HG02678 (cell line): ENCODE results near the gene SORD.
"Not testable (repeated sequence)": the region's sequence is repeated elsewhere in the genome, so short reads cannot be mapped to it uniquely, and the experiment has no call there.

ENCODE experiments used
- ATAC-seq: cut with Tn5 transposase; IDR thresholded peaks from one replicate; pipeline ENCODE4 v1.9.1; 2021; ENCODE audit warnings: mild to moderate bottlenecking, moderate library complexity; ENCODE audit not compliant: unreplicated experiment

The SORD gene

DNA sequence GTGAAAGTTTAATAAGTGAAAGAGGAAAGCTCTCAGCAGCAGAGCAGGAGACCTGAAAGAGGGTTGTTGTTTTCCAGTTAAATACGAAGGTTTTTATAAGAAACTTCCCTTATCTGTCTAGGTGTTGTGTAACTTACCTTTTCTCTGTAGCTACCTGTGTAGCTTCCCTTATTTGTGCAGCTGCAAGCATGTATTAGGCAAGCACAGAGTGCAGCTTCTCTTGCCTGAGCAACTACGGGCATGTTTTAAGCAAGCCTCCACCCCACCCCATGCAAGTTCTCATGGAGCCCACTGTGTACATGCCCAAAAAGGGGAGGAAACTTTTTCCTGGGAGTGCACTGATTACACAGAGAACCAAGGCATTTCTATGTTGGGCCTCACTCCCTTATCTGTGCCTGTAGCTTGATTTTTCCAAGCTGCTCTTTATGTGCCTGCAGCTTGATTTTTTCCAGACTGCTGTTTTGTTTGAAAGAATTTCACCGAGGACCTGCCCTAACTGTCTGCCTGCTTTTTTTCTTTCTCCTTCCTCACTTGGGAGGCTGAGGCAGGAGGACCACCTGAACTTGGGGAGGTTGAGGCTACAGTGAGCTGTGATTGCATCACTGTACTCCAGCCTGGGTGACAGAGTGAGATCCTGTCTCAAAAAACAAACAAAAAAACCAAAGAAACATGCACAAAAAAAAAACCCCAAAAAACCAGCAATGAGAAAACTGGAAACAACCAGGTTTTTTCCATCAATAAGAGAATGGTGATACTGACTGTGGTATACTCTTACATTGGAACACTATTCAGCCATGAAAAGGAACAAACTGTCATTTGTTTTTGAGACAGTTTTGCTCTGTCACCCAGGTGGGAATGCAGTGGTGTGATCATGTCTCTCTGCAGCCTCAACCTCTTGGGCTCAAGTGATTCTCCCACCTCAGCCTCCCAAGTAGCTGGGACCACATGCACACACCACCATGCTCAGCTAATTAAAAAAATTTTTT is 36.0 kb downstream of the SORD start:
- ATAC-seq: not testable (repeated sequence)

DNA sequence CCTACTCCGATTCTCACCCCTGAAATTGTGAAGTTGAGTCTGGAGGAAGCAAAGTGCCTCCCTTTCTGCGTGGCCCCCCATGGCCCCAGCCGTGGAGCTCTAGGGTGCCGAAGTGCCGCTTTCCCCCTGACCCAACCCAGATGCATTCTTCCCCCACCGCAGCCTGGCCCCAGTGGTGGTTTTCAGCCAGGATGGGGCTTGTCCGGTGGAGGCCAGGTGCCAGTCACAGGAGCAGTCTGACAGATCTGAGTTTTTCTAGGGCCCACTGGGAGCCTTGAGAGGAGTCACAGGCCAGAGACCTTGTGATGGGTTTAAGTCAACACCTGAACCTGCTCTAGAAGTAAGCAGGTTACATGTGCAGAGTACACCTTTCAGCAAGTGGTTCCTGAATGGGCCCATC is 39.3 kb downstream of the SORD start:
- not testable (repeated sequence) for ATAC-seq

DNA sequence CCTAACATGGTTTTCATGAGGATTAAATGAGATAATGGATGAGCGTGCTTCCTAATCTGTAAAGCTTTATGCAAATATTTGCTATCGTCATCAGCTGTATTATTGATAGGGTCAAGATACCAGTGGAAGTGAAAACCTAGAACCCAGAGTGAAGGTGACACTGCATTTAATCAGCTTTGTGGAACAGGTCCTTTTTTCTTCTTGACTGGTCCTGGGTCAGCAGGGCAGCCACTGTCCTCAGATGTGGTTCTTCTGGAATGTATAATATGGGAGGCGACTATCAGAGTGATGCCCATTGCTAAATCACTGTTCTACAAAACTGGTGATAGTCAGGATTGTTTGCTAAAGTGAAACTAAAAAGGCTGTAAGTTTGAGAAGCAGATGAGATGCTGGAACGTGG is 41.4 kb downstream of the SORD start:
- ATAC-seq: no peak

DNA sequence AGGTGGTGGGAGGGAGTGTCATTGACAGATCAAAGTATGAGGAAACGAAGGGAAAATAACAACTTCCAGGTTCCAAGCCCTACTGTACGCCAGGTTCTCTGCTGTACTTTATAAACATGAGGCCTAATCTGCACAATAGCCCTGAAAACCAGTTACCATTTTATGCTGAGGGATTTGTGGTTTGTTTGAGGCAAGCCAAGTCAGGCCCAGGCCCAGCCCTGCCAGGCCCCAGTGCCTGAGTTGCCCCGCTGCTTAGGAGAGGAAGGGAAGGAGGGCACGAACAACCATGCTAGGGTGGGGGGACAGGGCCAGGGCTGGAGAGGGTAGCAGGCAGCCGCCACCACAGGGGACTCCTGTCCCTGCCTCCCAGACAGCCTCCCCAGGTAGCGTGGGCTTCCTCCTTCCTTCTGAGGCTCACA is 47.0 kb downstream of the SORD start:
- ATAC-seq: not testable (repeated sequence)

DNA sequence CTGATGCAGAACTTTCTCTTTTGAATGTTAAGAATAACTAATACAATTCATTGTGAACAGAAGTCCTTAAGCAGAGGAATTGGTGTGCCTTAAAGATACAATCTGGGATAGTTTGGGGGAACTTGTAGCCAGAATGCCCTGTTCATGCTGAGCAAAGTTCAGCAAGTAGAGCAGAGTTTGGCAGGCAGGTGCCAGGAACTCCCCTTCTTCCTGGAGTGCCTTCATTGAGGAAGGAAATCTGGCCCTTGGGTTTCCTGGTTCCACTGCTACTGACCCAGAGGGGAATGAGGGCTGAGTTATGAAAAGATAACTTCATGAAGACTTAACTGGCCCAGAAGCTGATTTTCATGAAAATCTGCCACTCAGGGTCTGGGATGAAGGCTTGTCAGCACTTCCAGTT is 50.6 kb downstream of the SORD start:
- ATAC-seq: not testable (repeated sequence)

DNA sequence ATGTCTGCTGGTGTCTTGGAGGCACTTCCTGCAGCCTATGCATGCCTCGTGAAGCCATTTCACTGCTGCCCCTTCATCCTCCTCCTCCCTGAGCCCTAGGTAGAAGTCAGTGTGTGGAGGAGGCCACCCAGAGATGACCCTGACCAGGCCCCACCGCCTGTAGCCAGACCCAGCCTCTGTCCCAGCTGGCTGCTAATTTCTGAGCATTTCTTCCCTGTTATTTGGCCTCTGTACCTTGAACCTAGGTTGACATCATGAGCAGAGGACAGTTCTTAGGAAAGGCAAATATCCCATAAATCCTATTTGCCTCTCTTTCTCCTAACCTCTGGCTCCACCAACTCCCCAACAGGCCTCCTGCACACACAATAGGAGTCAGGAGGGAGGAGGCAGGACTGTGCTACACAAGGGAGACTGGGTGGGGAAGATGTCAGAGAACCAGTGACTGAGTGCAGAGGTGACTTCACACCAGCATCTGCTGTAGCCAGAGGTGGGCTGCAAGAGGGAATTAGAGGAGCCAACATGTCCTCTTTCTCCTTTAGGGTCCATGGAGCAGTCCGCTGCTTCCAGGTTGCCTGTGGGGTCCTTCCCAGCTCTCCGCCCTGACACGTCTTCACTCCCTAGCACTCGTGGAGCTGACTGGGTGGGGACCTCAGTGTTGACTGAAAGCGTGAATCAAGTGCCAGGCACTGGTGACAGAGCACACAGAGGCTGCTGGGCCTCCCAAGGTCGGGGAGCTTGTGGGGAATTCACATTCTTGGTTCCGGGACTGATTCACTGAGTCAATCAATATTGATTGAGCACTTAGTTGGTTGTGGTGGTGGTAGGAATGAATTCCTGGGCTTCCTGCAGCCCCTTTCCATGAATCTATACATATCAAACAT is 52.7 kb downstream of the SORD start:
- ATAC-seq: not testable (repeated sequence)

DNA sequence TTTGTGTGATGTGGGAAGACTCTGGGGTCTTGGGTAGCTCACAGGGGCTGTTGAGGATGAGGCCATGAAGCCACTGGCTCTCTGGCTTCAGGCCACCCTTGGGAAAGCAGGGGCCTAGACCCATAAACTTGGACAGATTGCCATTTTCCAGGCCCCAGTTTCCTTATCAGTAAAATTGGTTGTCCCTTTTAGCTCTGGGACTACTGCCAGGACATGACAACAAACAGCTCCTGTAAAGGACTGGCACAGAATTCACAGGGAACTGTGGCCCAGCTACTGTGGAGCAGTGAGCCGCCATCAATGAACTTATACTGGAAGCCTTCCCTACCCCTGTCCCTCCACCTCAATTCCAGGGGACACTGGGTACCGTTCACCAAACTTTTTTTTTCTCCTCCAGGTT is 54.4 kb downstream of the SORD start:
- ATAC-seq: not testable (repeated sequence)

DNA sequence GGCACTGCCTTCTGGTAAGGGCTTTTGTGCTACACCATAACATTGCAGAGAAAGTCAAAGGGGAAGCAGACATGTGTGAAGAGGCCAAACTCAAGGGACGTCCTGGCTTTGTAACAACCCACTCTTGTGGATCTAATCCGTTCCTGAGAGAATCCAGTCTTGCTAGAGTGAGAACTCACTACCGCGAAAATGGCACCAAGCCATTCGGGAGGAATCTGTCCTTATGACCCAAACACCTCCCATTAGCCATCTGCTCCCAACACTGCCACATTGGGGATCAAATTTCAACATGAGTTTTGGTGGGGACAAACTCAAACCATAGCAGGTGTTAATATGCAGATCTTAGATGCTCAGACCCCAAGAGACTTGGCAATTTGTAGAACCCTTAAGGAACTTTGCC is 56.2 kb downstream of the SORD start:
- ATAC-seq: not testable (repeated sequence)

DNA sequence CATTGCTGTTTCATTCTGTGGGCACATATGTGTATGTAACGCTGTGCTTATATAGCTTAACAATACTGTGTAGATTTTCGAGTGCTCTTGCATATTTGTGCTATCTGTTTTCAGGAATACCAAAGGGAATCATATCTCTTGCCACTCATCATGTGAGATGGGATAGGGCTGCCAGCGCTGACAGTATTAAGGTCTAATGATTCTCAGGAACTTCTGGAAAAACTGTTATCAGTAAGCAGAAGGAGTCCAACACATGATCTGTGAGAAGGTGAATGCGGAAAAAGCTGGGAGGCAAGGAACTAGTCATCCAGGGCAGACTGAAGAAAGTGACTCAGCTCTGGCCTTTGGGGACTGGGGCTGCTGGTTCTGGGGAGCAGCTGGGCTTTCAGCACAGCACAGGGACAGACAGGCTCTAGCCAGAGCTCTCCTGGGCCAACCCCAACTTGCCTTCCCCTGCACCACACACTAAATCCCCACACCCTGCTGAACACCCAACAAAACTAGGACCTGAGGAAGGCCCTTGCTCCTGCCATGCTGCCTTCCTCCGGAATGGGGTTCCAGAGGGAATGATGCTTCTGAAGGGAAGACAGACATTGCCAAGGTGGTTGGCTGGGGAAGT is 56.7 kb downstream of the SORD start:
- ATAC-seq: not testable (repeated sequence)

DNA sequence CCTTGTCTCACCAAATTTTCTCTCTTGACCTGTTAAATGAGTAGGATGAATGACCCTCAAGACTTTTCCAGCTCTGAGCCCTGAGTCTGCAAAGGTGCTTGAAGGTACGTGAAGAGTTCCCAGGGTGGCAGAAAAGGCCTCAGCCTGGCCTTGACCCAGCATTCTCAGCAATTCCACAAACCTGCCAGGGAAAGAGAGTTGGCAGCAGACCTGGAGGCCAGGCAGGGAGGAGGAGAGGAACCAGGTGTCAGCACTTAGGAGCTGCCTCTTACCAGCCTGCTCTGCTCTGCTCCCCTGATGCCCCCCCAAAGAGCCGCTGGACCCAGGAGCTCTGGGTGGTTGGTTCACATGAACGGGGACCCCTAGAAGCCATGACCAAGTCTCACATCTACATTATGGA is 57.6 kb downstream of the SORD start:
- not testable (repeated sequence) for ATAC-seq

DNA sequence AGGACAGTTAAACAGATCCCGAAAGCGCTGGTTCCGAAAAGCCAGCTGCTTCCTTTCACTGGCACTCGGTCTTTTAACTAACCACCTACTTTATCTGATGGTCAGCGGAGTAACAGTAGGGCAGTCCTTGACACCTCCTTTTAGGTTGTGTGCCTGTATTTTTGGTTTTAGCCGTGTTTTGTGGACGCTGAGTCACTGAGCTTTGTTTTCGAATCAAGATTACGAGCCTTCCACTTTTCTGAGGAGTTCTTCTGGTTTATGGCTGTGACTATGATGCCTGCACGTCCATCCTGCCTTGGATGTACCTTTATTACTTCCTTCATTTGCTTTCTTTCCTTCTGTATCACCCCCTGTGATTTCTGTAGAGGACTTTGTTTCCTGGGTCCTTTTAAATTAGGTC is 59.4 kb downstream of the SORD start:
- ATAC-seq: not testable (repeated sequence)

DNA sequence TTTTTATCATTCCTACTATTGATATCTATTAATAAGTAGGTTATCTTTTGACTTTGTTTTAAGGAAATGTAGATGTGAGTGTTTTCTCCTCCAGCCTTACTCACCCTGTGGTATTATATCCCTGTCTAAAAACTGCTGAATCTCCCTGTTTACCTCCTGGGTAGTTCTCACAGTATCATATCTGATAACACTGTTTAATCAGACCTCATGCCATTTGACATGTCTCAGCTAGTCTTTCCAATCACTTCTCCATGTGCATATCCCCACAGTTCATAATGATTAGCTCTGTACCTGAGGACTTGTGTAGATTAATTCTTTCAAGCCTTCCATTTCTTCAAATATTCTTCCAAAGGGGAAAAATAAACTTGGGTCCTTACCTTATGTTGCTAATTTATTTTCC is 60.2 kb downstream of the SORD start:
- ATAC-seq: no peak

DNA sequence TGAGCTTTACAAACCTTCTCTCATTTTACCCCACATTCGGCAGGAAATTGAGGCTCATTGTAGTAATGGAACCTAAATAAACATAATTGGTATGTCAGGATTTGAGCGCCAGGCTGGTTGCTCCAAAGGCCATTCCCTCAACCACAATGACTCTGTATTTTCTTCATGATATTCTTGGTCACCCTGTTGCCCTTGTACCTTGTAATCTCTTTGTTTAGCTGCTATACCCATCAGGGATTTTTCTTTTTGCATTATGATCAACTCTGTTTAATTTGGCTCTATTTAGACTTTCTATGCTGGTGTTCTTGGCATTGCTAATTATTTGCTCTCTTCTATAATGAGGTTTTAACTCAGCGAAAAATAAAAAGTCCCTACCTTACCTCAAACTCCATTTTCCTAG is 61.2 kb downstream of the SORD start:
- ATAC-seq: no peak

DNA sequence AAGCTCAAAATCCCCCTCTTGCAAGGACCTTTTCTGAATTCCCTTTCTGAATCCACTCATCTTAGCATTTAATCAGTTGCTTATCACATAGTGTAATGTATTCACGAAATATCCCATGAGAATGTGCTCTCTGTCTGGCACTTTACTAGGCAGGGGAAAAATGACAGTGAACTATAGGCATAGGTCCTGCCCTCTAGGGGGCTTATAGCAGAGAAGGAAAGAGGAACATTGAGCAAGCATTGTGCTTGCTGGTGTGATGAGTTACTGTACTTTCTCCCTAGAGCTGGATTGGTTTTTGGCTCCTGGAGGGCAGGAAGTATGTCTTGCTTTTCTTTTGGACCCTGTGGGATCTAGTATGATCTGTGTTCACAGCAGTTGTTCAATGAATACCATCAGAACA is 64.5 kb downstream of the SORD start:
- no peak for ATAC-seq

DNA sequence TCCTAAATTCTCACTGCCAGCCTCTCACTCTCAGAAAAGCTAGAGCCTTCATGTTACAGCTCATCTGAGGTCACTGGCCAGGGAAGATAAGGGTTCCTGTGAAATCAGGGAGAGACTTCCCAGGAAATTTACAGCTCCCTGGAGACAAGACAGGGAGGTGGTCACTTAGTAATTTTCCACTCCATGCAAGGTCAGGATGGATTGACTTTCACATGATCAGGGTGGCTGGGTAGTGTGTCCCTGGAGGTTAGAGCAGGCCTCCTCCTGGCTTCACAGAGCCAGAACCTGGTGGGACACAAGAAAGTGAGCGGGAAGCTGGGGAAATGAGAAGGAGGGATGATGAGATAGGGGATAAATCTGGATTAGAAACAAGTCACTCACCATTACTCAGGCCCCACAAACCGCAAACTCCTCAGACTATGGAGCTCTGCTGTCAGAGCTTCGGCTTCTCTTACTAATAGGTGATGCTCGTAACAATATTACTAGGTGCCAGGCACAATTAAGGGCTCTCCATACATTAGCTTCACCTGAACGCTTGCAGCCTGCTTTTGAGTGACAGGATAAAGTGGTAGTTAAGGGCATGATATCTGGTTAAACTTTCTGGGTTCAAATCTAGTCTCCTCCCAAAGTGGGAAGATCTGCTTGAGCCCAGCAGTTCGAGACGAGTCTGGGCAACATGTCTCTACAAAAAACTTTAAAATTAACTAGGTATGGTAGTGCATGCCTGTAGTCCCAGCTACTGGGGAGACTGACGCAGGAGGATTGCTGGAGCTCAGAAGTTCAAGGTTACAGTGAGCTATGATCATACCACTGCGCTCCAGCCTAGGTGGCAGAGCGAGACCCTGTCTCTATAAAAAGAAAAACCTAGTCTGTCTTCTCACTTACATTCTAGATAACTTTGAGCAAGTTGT is 66.1 kb downstream of the SORD start:
- ATAC-seq: no peak

DNA sequence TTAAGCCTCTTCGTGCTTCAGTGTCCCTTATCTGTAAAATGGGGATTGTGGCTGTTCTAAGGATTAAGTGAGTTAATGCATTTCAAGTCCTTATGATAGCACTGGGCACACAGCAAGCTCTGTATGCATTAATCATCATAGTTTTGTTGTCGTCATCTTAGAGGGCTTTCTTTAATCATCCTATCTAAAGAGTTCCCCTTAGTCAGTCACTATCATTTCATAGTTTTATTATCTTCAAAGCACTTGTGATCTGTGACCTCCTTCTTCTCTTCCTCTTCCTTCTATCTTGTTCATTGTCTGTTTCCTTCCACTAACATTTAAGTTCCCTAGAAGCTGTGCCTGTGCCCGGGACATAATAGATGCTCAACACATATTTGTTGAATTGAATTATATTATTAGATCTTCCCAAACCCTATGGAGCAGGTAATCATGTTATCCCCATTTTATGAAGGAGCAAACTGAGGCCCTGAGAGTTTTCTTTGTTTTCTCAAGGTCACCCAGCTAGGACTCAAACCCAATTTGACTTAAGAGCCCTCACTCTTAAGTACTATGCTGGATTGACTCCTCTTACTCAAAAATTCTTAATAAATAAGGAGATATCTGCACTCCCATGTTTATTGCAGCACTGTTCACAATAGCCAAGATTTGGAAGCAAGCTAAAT is 66.8 kb downstream of the SORD start:
- ATAC-seq: no peak

DNA sequence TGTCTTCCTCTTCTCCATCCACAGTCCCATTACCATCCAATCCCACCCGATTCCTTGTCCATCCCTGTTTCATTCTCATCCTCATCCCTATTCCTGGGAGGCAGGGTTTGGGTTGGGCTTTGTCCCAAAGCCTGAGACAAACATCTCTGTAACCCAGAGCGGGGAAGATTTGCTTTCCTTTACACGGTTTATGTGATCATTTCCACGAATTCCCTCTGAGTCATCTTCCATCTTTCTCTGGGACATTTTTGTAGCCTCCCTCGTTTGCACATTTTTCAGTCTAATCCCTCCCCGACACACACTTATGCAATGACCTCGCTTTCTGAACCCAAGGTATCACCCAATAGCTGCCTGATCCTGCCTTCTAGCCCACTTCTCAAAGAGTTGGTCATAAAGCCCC is 68.2 kb downstream of the SORD start:
- no peak for ATAC-seq

DNA sequence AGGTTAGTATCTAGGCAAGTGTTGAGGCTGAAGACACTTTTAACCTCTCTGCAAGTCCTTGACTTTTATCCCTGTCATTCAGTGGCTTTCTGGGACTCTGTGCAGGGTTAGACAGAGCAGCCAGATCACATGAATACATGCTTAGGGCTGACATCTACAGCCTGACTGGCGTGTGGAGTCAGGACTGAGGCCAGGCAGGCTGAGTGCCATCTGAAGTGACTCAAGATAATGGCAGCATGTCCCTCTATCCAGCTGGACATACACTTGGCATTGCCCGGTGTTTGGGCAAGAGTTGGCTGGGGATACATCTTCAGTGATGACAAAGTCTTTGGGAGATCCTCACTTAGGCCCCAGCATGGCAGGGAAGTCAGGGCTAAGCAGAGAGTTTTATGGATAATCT is 68.6 kb downstream of the SORD start:
- ATAC-seq: no peak

DNA sequence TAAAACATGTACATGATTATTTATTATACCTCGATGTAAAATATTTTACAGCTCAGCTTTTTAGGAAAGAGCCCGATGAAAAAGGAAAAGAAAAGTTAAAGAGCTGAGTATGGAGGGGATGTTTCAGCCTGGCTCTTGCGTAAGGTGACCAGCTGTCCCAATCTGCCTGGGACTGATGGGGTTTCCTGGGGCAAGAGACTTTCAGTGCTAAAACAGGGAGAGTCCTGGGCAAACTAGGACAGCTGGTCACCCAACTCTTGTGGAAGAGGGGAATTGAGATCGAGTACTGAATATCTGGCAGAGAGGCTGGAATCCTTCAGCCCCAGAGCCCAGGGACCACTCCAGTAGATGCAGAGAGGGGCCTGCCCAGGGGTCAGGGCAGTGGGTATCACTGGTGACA is 70.0 kb downstream of the SORD start:
- no peak for ATAC-seq
